Pulmonary artery endothelial cell (primary cell): ENCODE data around the gene PTPRN. TPM values are rescaled to one million over a fixed set of nuclear protein-coding genes. Genes with fewer than 3 reads are reported as not detected.

Experiments
- DNase-seq: peaks from one replicate; pipeline ENCODE4 v3.0.0-alpha.2; 2011; ENCODE audit warnings: low read depth, low spot score
- total RNA-seq: library from RNA; depleted of rRNA; stranded (reverse); fragments of >200 nt; gene quantifications from 2 replicates; pipeline ENCODE4 v1.2.3, GENCODE V29; 2014

The PTPRN gene
- total RNA-seq, 1 donor from 2014 or later = not detected

- no peak for DNase-seq
These were observed 63.3 kb downstream of the PTPRN start for GRCh38 chr2:219245899-219246230.

GRCh38 chr2:219245148-219245898, 63.9 kb downstream of the PTPRN start, which contains the start of the genes GLB1L and STK16:
Gene GLB1L, minus strand, starts transcription at chr2:219245444. Its CDS starts 1,871 bp downstream, at chr2:219243573.
Gene STK16, plus strand, starts transcription at chr2:219245479. Its CDS starts 521 bp downstream, at chr2:219246000.
- peak; percentile 74 for DNase-seq

- no peak for DNase-seq
These were observed 64.4 kb downstream of the PTPRN start for GRCh38 chr2:219244789-219245147.

- no peak for DNase-seq
These were observed 65.9 kb downstream of the PTPRN start for GRCh38 chr2:219243291-219243761.

Other genes starting within 250 kb of the PTPRN start
- gene IHH, start 248.5 kb downstream of the PTPRN start, total RNA-seq = under 0.01 TPM in 1 of 2 replicates, not detected in the other
- 16.4 and 26.3 TPM in 2 replicates for gene NHEJ1, start 148.6 kb downstream of the PTPRN start, total RNA-seq
- gene SLC23A3, start 139.4 kb downstream of the PTPRN start, total RNA-seq = 0.59 and 2.2 TPM in 2 replicates
- gene CNPPD1, start 132.5 kb downstream of the PTPRN start, total RNA-seq = 18.4 and 24.1 TPM in 2 replicates
- gene RETREG2, start 131.1 kb downstream of the PTPRN start, total RNA-seq = 52.6 and 60.1 TPM in 2 replicates
- gene ZFAND2B, start 102.6 kb downstream of the PTPRN start, total RNA-seq = 18.8 and 20.2 TPM in 2 replicates
- gene ABCB6, start 90.4 kb downstream of the PTPRN start, total RNA-seq = 20.0 and 69.3 TPM in 2 replicates
- gene ATG9A, start 79.8 kb downstream of the PTPRN start, total RNA-seq = 41.3 and 53.3 TPM in 2 replicates
- 18.5 and 22.1 TPM in 2 replicates for gene ANKZF1, start 79.6 kb downstream of the PTPRN start, total RNA-seq
- 5.9 and 8.1 TPM in 2 replicates for gene GLB1L, start 64.0 kb downstream of the PTPRN start, total RNA-seq
- gene STK16, start 63.9 kb downstream of the PTPRN start, total RNA-seq = 22.2 and 23.5 TPM in 2 replicates
- gene TUBA4B, start 56.2 kb downstream of the PTPRN start, total RNA-seq = not detected in 2 replicates
- gene TUBA4A, start 55.5 kb downstream of the PTPRN start, total RNA-seq = 14.0 and 29.0 TPM in 2 replicates
- gene DNAJB2, start 30.0 kb downstream of the PTPRN start, total RNA-seq = 20.8 and 31.0 TPM in 2 replicates
- not detected in 2 replicates for gene RESP18, start 23.3 kb upstream of the PTPRN start, total RNA-seq
- gene DNPEP, start 78.5 kb upstream of the PTPRN start, total RNA-seq = 50.0 and 60.6 TPM in 2 replicates
- not detected in 2 replicates for gene DES, start 109.0 kb upstream of the PTPRN start, total RNA-seq
- gene SPEG, start 125.4 kb upstream of the PTPRN start, total RNA-seq = 0.39 and 1.8 TPM in 2 replicates
- gene GMPPA, start 189.5 kb upstream of the PTPRN start, total RNA-seq = 44.5 and 45.1 TPM in 2 replicates
- gene ASIC4, start 205.1 kb upstream of the PTPRN start, total RNA-seq = not detected in 2 replicates
- 0.35 and 0.86 TPM in 2 replicates for gene CHPF, start 234.4 kb upstream of the PTPRN start, total RNA-seq
- gene TMEM198, start 234.6 kb upstream of the PTPRN start, total RNA-seq = not detected in 2 replicates